GM12873 (cell line): ENCODE measurements around the gene ARHGAP9.

Experiments used
- TF ChIP-seq, protein P1 (sequence below): IDR thresholded peaks from 2 replicates; pipeline ENCODE4 v1.5.1; 2012; ENCODE audit warnings: low read depth, mild to moderate bottlenecking, moderate library complexity, low read length, control low read depth; ENCODE audit not compliant: insufficient read depth; ENCODE audit errors: missing control alignments

ARHGAP9 gene

DNA sequence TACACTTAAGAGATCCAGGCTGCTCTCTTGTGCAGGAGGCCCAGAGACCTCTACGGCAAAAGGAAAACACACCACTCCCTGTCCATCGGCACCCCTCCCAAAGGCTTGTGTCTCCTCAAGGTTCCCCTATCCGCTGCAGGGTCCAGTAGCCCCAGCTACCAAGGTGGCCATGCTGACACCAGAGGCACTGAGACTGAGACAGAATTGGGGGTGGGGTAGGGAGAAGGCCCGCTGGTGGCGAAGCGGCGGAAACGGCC, 40.1 kb upstream of the ARHGAP9 start:
- TF ChIP-seq, protein P1, sequence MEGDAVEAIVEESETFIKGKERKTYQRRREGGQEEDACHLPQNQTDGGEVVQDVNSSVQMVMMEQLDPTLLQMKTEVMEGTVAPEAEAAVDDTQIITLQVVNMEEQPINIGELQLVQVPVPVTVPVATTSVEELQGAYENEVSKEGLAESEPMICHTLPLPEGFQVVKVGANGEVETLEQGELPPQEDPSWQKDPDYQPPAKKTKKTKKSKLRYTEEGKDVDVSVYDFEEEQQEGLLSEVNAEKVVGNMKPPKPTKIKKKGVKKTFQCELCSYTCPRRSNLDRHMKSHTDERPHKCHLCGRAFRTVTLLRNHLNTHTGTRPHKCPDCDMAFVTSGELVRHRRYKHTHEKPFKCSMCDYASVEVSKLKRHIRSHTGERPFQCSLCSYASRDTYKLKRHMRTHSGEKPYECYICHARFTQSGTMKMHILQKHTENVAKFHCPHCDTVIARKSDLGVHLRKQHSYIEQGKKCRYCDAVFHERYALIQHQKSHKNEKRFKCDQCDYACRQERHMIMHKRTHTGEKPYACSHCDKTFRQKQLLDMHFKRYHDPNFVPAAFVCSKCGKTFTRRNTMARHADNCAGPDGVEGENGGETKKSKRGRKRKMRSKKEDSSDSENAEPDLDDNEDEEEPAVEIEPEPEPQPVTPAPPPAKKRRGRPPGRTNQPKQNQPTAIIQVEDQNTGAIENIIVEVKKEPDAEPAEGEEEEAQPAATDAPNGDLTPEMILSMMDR, result no peak

DNA sequence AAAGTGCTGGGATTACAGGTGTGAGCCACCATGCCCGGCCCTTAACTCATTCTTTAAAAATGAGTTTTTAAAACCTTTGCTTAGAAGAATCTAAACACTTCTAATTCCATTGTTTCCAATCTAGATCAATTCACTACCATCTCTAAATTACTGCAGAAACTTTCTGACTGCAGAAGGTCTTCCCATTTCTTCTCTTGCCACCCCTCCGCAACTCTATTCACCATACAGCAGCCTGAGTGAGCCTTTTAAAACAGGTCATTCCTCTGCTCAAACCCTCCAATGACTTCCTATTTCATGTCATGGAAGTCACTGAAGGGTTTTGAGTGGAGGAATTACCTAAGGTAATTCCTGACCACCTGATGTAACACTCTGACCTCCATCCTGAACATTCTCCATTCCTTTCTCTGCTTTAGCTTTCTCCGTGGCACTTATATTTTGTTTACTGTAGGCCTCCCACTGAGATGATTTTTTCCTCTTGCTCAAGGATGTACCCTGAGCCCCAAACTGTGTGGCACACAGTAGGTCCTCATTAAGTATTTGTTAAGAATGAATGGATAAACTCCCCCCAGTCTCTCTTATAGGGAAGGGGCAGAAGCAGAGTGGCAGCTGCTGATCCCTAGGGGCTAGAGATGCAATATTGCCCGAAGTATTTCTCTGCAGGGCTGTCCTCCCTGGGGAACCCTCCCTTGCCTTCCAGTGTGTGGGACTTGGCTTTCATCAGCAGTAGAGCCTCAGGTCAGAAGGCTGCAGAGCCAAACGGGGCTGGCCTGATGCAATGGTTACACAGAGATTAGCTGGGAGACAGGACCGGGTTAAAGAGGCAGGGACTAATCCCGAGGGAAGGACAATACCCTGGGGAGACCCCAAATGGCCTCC, 39.5 kb upstream of the ARHGAP9 start:
- TF ChIP-seq, protein P1, result no peak

DNA sequence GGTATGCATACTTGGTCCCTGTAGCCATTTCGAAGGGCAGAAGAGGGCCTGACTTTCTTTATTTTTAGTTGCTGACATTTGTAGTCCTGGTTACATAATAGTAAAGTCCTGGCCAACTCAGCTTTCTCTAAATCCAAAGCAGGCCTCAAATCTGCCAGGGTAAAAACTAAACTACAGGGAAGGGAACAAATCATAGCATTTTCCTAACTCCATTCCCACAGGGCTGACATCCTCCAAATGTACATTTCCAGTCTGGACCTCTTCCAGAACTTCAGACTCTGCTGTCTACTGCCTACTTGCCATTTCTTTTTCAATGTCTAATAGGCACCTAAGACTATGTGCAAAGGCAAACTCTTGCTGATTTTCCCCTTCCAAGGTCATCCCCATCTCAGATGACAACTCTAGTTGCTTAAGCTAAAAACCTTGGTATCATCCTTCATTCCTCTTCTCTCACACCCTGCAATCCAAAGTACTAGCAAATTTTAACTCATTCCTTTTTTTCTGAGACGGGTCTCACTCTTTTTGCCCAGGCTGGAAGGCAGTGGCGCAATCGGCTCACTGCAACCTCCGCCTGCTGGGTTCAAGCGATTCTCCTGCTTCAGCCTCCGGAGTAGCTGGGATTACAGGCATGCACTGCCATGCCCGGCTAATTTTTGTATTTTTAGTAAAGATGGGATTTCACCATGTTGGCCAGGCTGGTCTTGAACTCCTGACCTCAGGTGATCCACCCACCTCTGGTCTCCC, 38.7 kb upstream of the ARHGAP9 start:
- TF ChIP-seq, protein P1, result no peak

DNA sequence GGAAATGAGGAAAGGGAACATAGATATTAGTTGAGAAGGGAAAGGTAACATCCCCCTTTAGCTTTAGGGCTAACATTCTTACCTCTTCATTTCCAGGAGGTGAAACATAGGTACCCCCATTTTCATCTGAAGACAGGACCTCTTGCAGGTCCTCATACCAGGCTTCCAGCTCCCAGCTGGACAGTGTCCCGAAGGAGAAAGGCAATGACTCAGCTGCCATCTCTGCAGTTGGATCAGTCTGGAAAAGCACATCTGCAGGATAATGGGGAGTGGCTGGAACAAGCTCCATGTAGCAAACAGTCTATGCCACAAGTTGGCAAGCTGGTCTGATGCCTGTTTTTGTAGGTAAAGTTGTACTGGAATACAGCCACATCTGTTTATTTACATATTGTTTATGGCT, 37.5 kb upstream of the ARHGAP9 start:
- TF ChIP-seq, protein P1, result no peak

DNA sequence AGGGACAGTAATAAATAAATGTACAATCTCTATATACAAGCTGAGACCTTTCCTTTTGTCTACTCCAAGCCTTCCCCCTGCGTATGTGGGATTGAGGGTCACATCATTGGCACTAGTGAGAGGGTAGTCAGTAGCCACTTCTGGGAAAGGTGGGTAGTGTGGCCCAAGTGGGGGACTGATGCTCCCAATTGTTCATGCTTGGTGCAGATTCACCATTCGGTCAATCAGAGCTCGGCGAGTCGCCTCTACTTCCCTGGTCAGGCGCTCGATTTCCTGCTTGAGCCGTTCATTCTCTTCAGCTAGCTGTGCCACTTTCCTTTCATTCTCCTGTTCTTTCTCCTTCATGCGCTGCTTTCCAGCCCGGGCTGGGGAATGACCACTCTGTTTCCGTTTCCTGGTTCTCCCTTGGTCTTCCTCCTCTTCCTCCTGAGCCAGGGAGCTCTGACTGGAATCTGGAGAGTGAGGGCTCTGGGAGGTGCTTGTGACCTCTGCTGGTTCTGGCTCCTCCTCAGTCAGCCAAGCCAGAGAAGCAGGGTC, 37.0 kb upstream of the ARHGAP9 start:
- TF ChIP-seq, protein P1, result no peak

DNA sequence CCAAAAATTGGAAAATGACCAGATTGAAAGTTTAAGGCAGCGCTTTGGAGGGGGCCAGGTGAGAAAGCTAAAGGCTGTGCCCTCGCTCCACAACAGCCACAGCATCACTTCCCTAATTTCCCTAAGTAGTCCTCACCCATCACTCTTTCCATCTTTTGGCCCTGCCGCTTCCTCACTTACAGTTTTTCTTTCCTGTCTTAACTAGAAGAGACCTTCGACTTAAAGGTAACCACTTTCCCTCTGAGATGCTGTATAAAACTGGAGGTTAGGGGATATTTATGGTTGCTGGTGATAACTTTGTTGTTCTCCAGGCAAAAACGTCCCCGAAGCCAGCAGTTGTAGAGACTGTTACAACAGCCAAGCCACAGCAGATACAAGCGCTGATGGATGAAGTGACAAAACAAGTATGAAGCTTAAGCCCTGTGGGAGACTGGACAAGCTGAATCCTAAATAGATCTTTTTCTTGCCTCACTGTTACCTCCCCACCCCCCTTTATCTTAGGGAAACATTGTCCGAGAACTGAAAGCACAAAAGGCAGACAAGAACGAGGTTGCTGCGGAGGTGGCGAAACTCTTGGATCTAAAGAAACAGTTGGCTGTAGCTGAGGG, 36.4 kb upstream of the ARHGAP9 start:
- TF ChIP-seq, protein P1, result no peak

DNA sequence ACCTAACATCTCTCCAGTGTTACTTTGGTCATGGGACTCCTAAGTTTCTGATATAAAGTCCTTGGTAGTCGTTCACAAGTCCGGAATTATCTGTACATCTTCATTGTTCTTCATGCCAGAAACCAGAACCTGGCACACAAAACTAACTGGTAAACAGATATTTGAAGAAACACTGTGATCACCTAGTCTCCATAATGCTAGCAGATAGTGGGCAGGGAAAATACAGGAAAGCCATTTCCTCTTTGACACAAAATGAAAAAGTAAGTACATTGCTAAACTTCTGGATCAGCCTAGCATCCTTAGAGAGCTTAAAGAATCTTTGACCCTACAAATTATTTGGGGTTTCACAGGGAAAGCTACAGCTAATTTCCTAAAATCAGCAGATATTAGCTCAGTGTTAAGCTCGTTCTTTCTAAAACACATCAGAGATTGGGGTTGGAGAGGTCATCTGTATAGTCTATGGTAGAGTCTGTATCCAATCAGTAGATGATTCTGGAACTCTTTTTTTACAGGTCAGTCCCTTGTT, 35.8 kb upstream of the ARHGAP9 start:
- TF ChIP-seq, protein P1, result no peak
